GM18505 (cell line): ENCODE results near the gene DOK7.

Experiments used
- ATAC-seq: cut with Tn5 transposase; IDR thresholded peaks from one replicate; pipeline ENCODE4 v1.9.1; 2021; ENCODE audit not compliant: unreplicated experiment
- POLR2A ChIP-seq: IDR thresholded peaks from 4 replicates; pipeline ENCODE4 v1.6.1; 2011; ENCODE audit warnings: borderline replicate concordance; ENCODE audit not compliant: insufficient read depth, insufficient read length; ENCODE audit errors: extremely low read depth

The DOK7 gene

DNA sequence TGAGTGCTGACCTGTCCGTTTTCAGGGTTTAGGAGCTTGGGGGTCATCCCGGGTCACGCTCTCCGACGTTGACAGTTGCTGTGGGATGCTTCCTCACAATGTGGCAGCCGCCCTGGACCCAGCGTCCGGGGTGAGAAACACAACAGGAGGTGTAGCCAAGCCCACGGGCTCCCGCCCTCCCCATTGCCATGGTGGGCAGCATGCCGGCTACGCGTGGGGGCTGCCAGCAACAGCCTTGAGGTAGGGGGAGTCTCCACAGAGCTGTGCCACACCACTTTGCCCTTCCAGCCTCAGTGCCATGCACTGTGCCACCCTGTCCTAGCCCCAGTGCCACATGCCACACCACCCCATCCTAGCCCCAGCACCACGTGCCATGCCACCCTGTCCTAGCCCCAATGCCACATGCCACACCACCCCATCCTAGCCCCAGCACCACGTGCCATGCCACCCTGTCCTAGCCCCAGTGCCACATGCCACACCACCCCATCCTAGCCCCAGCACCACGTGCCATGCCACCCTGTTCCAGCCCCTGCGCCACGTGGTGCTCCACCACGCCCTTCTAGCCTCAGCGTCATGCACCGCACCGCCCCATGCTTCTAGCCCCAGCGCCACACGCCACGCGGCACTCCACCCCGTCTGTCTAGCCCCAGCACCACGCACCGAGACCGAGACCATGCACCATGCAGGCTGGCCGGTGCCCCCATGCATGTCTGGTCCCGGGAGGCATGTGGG, 29.8 kb upstream of the DOK7 start:
- ATAC-seq = no peak
- TF ChIP-seq POLR2A = no peak

DNA sequence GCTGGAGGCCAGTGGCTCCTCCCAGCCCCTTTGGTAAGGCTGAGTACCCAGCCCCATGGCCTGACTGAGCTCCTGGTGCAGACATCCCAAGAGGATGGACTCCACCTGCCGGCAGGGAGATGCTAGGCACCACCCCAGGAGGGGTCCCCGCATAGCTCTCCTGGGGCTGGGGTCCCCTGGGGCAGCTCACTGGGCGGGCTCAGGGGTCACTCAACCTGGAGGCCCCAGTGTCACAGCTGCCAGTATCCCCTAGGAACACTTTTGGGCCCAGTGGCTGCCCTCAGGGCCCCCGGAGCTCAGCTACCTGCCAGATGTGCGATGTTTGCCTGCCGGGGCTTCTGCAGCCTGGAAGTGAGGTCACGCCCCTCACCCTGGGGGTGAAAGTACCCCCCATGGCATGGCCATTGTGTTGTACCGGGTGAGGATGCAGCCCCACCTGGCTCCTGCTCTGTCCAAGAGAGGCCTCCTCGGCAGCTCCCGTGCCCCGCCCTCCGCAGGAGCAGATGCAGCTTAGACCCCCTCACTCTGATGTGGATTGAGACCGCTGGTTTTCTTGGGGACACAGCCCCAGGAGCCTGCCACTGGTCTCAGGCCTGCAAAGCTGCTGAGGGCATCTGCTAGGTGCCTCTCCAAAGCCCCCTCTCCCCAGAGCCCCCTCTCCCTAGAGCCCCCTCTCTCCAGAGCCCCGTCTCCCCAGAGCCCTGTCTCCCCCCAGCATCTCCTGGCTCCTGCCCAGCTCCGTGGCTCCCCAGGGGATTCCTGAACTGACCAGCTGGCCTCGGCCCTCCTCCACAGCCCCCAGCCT, 28.0 kb upstream of the DOK7 start:
- no peak for TF ChIP-seq POLR2A
- no peak for ATAC-seq

DNA sequence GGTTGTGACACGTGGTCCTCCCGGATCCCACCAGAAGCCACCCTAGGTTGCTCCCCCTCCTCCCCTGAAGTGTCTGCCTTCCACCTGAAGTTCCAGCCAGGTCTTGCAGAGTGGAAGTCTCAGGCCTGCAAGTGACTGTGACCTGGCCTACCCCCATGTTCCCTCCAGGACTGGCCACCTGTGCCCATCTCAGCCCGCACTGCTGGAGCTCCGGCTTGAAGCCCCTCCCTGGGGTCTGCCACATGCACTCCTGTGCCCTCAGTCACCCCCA, 27.5 kb upstream of the DOK7 start:
- TF ChIP-seq POLR2A = no peak
- ATAC-seq = no peak

DNA sequence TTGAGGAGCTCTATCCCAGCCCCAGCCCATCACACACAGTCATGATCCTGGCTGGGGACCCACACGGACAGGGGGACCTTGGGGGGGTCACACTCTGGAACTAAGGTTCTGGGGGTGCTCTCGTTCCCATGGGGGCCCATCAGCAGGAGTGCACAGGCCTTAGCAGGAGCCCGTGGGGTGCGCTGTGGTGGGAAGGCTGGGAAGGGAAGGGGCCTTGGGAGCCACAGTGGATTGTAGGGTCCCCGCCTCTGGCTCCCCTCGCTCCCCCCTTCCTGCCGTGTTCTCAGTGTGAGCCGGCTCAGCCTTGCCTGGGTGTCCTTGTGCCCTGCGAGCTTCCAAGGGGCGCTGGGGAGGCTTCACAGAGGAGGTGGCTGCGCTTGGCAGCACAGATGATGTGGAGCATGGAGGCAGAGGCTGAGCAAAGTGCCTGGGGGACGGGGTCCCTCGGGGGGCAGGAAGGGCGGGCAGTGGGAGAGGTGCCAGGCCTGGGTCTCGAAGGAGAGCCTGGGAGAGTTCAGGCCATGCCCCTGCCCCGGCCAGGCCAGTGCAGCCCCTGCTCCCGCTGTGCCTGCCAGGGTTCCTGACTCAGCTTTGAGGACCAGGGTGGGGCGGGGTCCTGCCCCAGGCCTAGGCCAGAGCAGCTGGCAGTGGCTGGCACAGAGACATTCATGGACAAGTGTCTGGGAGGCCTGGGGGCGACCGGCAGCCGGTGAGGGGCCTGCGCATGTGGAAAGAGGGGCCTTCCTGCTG, 26.9 kb upstream of the DOK7 start:
- TF ChIP-seq POLR2A = no peak
- no peak for ATAC-seq

DNA sequence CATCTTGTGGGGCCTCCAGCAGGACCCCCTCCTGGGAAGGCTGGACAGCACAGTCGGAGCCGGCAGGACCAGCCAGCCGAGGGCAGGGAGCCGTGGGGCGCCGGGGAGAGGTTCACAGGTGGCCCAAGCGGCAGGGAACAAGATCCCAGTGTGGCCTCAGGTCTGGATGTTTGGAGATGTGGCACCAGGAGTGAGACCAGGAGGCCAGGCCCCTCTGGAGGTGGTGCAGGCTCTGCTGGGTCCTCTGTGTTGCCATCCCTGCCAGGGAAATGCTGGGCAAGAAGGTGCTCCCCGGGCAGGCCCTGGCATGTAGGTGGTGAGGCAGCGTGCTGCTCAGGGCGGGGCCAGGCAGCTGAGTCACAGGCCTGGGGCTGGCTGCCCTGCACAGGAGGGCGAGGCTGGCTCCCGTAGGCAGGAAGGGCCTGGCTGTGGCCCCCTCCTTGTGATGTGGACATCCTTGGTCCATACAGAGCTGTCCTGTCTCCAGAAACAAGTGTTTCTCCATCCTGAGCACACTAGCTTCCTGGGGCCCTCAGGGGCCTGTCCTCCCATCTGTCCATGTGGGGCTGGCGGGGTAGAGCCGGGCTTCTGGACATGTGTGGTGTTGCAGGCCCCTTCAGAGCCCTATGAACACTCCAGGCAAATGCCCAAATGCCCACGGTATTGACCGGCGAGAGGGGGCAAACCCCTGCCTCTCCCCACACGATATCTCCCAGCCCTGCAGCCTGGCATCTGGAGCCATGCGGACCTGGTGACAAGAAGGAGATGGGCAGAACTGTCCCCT, 26.1 kb upstream of the DOK7 start:
- TF ChIP-seq POLR2A = no peak
- no peak for ATAC-seq

DNA sequence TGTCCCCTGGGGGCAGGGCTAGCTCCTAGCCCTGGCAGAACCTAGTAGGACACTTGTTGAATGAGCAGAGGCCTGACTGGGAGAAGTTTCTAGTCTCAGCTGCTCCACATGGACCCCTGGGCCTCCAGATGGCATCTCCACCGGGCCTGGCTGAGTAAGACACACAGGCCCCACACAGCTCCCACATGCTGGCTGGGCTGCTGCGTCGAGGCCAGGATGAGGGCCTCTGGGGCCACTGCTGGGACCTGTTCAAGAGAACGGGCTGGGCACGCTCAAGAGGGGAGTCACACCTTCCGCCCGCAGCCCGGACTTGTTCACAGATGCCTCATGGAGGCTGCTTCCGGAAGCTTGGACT, 25.5 kb upstream of the DOK7 start:
- ATAC-seq = no peak

DNA sequence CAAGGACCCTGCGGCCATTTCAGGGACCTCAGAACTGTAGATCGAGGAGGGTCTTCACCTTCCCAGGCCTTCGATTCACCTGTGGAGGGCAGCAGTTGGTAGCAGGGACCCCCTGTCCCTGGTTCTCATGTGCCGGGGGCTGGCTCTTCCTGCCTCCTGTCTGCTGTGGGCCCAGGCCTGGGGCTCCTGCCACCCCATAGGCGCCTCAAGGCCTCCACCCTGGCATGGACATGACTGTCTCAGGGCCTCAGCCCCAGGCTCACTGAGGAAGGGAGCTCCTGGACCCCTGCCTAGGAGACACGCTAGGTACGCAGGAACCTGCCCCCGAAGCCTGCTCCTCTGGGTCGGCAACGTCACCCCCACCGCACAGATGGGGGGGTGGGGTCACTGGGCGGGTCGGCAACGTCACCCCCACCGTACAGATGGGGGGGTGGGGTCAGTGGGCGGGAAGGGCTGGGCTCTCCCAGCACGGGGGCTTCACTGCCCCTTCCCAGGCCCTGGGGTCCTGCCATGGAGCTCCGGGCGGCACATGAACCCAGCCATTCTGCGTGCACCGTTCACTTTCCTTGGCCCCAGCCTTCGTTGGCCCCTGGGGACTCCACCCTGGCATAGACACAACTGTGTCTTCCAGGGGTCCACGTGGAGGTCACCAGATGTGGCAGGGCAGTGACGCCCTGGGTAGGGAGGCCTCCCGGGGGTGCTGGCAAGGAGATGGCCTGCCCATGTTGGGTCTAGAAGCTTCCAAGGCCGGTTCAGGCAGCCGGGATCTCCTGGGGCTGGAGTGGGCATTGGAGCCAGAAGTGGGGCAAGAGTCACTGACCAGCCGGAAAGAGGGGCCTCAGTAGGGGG, 24.9 kb upstream of the DOK7 start:
- TF ChIP-seq POLR2A = no peak
- ATAC-seq = no peak

More for the DNA sequence above, 25.5 kb upstream of the DOK7 start:
- TF ChIP-seq POLR2A = no peak

DNA sequence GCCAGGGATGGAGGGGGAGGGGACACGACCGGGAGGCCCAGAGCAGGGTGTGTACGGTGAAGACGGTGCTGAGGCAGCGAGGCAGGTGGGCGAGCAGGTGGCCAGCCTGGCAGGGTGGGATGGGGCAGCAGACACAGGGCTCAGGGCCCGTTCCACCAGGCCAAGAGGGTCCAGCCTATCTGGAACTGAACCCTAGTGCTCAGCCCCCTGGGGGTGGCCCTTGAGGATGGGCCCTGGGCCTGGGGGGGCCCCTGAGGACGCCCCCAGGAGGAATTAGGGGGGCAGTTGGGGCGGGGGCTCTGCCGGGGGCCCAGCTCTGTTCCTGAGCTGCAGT, 24.3 kb upstream of the DOK7 start:
- no peak for ATAC-seq
- no peak for TF ChIP-seq POLR2A

DNA sequence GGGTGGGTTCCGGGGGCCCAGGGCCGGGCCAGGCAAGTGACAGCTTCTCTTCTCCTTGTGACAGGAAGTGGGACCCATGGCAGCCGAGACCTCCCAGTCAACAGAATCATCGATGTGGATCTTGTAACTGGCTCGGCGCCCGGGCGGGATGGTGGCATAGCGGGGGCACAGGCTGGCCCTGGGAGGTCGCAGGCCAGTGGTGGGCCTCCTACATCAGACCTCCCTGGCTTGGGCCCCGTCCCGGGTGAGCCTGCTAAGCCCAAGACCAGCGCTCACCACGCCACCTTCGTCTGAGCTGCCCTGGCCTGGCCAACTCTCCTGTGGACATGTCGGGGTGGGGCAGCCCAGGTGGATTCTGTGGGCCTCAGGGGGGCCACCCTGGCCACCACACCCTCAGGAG, 23.7 kb upstream of the DOK7 start:
- no peak for ATAC-seq

DNA sequence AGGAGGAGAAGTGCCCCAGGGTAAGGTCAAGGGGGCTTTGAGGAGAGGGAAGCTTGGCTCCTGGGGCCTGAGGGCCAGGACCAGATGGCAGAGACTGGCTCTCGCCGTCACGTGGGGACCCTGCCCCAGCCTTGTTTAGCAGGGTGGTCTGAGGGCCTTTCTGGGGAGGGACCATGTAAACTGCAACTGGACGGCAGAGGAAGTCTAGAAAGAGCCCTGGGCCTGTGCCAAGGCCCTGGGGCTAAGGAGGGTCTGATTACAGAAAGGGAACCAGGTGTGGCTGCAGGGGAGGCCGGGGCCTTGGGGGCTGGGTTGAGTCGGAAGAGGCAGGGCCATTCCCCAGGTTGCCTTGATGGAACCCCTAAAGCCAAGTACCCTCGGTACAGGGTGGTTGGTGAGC, 23.1 kb upstream of the DOK7 start:
- TF ChIP-seq POLR2A = no peak
- ATAC-seq = no peak

More for the DNA sequence above, 23.7 kb upstream of the DOK7 start:
- no peak for TF ChIP-seq POLR2A

DNA sequence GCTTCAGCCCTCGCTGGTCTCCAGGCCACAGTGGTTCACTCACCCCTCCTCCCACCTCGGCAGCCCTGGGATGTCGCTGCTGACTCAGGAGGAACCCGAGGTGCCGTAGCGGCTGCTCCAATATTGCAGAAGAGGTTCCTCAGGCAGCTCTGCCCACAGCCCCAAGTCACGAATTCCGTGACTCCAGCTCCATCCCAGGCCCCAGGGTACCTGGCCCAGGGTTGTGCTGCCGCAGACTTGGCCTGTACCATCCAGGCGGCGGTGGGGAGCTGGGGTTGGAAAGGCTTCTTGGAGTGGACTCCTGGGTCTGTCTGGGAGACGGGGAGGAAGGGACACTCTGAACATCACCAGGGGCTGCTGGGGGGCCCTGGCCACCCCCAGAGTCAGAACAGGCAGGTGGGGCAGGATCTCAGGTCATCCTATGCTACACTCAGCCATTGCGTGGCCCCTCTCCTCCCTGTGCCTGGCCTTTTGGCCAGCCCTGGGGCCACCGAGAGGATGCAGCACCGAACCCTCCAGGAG, 22.1 kb upstream of the DOK7 start:
- no peak for ATAC-seq

More for the DNA sequence above, 22.1 kb upstream of the DOK7 start:
- TF ChIP-seq POLR2A = no peak
